Measurements from ENCODE around the gene NID1.

The NID1 gene

DNA sequence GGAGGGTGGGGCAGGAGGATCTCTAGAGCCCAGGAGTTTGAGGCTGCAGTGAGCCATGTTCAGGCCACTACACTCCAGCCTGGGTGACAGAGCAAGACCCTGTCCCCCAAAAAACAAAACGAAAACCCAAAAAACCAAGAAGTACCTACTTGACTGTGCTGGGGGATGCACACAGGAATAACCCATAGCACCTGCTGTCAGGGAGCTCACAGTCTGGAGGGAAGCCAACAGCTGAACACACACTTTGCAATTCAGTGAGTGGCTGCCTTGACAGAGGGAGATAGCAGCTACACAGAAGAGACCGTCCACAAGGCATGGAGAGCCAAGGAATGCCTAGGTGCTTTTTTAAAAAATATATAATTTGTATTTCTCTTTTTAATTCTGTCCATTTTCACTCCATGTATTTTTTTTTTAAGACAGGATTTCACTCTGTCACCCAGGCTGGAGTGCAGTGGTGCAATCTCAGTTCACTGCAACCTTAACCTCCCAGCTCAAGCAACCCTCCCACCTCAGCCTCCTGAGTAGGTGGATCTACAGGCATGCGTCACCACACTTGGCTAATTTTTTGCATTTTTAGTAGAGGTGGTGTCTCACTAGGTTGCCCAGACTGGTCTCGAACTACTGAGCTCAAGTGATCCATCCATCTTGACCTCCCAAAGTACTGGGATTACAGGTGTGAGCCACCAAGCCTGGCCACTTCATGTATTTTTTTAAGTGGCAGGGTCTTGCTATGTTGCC, 68.7 kb downstream of the NID1 start:
- DNase-seq (ENCODE audit: low read depth) = no peak
- H3K4me3 ChIP-seq (ENCODE audit: low read depth, low read length) = no peak overlapping the region
- TF ChIP-seq MAX (IDR thresholded peaks at IDR 0.05; ENCODE audit: low read depth, low read length) (no peak), CTCF (IDR thresholded peaks at IDR 0.05; ENCODE audit: low read depth, low read length) (no peak), POLR2A (IDR thresholded peaks at IDR 0.05; ENCODE audit: extremely low read depth, insufficient read length) (no peak), MYC (IDR thresholded peaks at IDR 0.05; ENCODE audit: low read depth, low read length) (no peak)

DNA sequence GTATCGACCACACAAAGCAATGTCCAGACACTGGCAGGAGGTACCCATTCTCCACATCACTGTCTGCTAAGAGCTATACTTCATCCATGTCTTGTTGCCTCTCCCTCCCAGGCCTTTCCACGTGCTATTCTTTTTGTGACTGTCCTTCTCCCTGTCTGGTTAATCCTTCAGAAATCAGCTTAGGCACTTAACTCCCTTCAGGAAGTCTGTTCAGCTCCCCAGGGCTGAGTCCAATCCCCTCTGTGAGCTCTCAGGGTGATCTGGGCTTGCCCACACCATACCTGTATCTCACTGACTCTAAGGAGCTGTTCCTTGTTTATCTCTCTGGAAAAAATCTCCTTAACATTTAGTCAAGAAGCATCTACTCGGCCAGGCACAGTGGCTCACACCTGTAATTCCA, 69.4 kb downstream of the NID1 start:
- no peak for DNase-seq (ENCODE audit: low read depth)
- no peak for TF ChIP-seq POLR2A (IDR thresholded peaks at IDR 0.05; ENCODE audit: extremely low read depth, insufficient read length)
- TF ChIP-seq MAX (IDR thresholded peaks at IDR 0.05; ENCODE audit: low read depth, low read length) = no peak
- TF ChIP-seq MYC (IDR thresholded peaks at IDR 0.05; ENCODE audit: low read depth, low read length) = no peak
- no peak for TF ChIP-seq CTCF (IDR thresholded peaks at IDR 0.05; ENCODE audit: low read depth, low read length)
- no peak overlapping the region for H3K4me3 ChIP-seq (ENCODE audit: low read depth, low read length)

GRCh38 chr1:235993652-235994051, 71.2 kb downstream of the NID1 start:
- DNase-seq (ENCODE audit: low read depth) = no peak
- H3K4me3 ChIP-seq (ENCODE audit: low read depth, low read length) = no peak overlapping the region
- TF ChIP-seq MYC (IDR thresholded peaks at IDR 0.05; ENCODE audit: low read depth, low read length) (no peak), POLR2A (IDR thresholded peaks at IDR 0.05; ENCODE audit: extremely low read depth, insufficient read length) (no peak), MAX (IDR thresholded peaks at IDR 0.05; ENCODE audit: low read depth, low read length) (no peak), CTCF (IDR thresholded peaks at IDR 0.05; ENCODE audit: low read depth, low read length) (no peak)

- TF ChIP-seq POLR2A (IDR thresholded peaks at IDR 0.05; ENCODE audit: extremely low read depth, insufficient read length) (no peak), CTCF (IDR thresholded peaks at IDR 0.05; ENCODE audit: low read depth, low read length) (no peak), MYC (IDR thresholded peaks at IDR 0.05; ENCODE audit: low read depth, low read length) (no peak), MAX (IDR thresholded peaks at IDR 0.05; ENCODE audit: low read depth, low read length) (no peak)
- H3K4me3 ChIP-seq (ENCODE audit: low read depth, low read length) = no peak overlapping the region
- DNase-seq (ENCODE audit: low read depth) = no peak
Observed at GRCh38 chr1:235992868-235993267, 72.0 kb downstream of the NID1 start.

DNA sequence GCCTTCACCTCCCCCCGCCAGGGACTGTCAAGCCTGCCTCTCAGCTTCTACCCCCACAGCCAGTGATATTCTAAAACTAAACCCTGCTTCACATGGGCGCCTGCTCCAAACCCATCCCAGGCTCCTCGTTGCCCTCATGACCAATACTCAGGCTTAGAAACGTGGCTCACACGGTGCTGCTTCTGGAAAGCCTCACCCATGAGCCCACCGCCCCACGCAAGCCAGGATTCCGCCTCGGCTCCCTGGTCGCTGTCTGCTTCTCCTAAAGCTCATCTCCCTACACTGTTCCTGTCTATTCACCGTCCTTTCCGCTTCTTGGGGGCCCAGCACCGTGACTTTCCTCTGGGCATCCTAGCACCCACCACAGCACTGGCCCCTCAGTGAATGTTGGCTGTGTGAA, 72.5 kb downstream of the NID1 start:
- no peak overlapping the region for H3K4me3 ChIP-seq (ENCODE audit: low read depth, low read length)
- DNase-seq (ENCODE audit: low read depth) = no peak
- no peak for TF ChIP-seq CTCF (IDR thresholded peaks at IDR 0.05; ENCODE audit: low read depth, low read length)
- TF ChIP-seq MAX (IDR thresholded peaks at IDR 0.05; ENCODE audit: low read depth, low read length) = no peak
- TF ChIP-seq POLR2A (IDR thresholded peaks at IDR 0.05; ENCODE audit: extremely low read depth, insufficient read length) = no peak
